Measurements from ENCODE around the gene LRP1B.

- no peak for TF ChIP-seq CTCF (IDR thresholded peaks at IDR 0.05; ENCODE audit: low read depth, low read length, poor library complexity, severe bottlenecking)
- no peak for TF ChIP-seq EZH2phosphoT487 (IDR thresholded peaks at IDR 0.05; ENCODE audit: borderline replicate concordance, low read length)
These were observed 1491.2 kb downstream of the LRP1B start for GRCh38 chr2:140639628-140640027.
